ENCODE measurements around the gene SLC26A6.
A peak's percentile ranks its signal among the peaks of the same experiment; 100 is the strongest.

SLC26A6 gene

DNA sequence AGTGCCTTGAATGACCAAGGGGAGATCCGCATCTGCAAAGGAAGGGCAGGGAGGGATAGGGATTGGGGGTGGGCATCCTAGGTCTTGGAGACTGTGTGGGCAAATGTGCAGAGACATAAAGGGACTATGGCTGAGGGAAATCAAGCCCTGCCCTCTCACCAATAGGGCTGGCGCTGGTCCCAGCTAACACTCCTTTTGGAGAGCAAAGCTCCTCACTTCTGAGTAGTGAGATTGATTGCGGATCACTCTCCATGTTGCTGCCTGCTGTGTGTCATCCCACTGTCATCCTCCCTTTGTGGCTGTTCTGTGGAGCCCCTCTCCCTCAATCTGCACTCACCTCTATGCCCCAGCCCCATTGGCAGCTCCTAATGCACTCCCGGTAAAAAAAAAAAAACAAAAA is 29.7 kb upstream of the SLC26A6 start:
- DNase-seq (ENCODE audit: low read depth) = no peak
- TF ChIP-seq, protein P1, sequence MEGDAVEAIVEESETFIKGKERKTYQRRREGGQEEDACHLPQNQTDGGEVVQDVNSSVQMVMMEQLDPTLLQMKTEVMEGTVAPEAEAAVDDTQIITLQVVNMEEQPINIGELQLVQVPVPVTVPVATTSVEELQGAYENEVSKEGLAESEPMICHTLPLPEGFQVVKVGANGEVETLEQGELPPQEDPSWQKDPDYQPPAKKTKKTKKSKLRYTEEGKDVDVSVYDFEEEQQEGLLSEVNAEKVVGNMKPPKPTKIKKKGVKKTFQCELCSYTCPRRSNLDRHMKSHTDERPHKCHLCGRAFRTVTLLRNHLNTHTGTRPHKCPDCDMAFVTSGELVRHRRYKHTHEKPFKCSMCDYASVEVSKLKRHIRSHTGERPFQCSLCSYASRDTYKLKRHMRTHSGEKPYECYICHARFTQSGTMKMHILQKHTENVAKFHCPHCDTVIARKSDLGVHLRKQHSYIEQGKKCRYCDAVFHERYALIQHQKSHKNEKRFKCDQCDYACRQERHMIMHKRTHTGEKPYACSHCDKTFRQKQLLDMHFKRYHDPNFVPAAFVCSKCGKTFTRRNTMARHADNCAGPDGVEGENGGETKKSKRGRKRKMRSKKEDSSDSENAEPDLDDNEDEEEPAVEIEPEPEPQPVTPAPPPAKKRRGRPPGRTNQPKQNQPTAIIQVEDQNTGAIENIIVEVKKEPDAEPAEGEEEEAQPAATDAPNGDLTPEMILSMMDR (IDR thresholded peaks at IDR 0.05; ENCODE audit: insufficient read depth, low read depth, low read length, missing control alignments) = no peak
- H3K4me3 ChIP-seq (ENCODE audit: low read depth, low read length) = no peak overlapping the region

DNA sequence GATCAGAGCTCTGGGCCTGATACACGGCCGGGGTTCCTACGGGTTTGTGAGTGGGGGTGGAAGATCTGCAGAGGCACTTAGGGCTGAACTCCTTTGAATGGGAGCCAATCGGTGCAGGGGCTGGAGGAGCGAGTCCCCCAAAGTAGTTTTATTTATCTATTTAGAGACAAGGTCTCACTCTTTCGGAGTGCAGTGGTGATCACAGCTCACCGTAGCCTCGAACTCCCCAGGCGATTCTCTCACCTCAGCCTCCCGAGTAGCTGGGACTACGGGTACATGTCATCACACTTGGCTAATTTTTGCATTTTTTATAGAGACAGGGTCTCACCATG is 29.0 kb upstream of the SLC26A6 start:
- TF ChIP-seq, protein P1 (IDR thresholded peaks at IDR 0.05; ENCODE audit: insufficient read depth, low read depth, low read length, missing control alignments) = no peak
- no peak overlapping the region for H3K4me3 ChIP-seq (ENCODE audit: low read depth, low read length)
- no peak for DNase-seq (ENCODE audit: low read depth)

DNA sequence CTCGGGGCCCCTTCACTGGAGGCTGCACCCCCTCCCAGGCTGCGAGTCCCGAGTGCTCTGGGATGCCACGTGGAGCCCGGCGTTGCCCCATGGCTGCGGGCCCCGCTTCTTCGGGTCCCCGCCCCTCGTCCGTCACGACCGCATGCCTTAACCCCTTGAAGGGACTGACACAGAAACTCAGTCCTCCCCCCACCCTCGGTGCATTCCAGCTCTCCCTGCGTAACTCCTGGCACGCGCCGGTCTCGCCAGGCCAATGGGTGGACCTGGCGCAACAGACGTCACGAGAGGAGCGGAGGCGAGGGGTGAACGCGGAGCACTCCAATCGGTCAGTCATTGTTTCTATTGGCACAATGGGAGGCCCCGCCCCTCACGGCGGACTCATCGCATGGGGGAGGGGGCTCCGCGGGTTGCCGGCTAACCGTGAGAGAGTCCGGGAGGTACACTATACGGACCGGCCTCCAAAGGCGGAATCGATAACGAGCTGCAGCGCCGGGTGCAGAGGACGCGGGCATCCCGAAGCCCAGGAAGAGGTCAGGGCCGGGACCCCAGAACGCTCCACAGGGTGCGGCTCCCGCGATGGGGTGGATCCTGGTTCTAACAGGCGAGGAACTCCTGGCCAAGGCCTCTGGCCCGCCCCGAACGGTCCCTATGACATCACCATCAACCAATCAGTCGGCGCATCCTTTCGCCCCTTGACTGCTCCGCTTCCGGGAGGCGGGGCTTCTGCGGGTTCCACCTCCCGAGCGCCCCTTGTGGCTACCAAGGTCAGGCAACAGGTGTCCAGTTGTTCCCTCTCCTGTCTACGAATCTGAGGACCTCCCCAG is 28.4 kb upstream of the SLC26A6 start:
- DNase-seq (ENCODE audit: low read depth) = peak; percentile 98
- TF ChIP-seq, protein P1 (IDR thresholded peaks at IDR 0.05; ENCODE audit: insufficient read depth, low read depth, low read length, missing control alignments) = peak; percentile 89
- peak overlapping the region; percentile 72 for H3K4me3 ChIP-seq (ENCODE audit: low read depth, low read length)

DNA sequence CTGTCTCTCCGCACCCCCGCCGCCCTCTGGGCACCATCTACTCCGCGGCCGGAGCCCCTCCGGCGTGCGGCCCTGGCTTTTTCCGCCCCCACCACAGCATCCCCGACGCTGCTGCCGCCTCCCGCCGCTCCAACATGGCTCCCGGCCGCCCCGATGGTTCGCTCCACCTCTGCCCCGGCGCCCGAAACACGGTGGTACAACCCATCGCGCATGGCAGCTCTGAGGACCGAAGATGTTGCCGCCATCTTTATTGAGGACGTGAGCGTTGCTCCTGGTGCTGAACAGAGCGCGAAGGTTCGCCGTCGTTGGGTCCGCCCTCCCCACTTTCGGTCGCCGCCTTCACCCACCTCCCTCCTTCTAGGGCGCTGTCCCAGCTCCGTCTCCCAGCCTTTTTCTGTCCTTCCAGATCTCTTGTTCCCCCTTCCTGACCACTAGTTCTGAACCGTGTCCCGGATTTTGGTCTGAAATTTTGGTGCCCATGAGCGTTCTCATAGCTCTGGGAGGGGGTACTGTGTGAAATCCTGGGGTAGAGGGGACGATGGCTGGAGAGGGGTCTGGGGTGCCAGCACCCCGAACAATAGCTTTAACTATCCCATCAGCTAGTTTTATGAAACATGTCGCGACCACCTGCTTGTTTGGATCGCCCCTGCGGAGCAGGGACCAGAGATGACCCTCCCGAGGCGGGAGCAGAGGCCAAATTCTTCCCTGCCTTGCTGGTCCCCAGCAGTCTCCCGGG is 27.7 kb upstream of the SLC26A6 start, which contains the start of gene CELSR3:
TSS of gene CELSR3 (minus strand) at position 134 of the 736 bp plus-strand sequence. CDS start 252 bp downstream, outside the sequence.
- H3K4me3 ChIP-seq (ENCODE audit: low read depth, low read length) = peak within 1 kb of the TSS; percentile 72
- DNase-seq (ENCODE audit: low read depth) = peak; percentile 93
- TF ChIP-seq, protein P1 (IDR thresholded peaks at IDR 0.05; ENCODE audit: insufficient read depth, low read depth, low read length, missing control alignments) = no peak

DNA sequence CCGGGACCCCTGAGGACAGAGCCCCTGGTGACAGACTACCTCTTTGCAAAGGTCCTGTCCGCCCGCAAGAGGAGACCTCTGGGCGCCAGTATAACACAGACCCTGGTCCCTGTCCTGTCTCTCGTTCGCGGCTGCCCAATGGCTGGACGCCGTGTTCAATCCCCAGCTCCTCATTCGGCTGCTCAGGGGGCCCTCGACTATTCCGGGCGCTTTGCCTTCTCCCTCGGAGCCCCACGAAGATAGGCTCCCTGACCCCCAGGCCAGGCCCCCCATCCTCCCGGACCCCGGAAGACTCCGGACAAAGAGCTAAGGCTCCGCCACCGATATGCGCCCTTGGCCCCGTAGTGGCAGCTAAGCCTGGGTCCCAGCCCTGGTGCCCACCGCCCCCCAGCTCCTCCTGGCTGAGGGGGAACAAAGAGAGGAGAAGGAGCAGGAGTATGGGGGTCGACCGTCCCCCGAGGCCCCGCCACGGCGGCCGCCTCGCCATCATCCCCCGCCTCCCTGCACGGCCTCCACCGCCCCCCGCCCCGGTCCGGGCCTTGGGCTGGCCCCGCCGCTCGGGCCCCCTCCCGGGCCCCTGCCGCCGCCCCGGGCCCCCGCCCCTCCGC is 27.0 kb upstream of the SLC26A6 start:
- peak overlapping the region; percentile 47 for H3K4me3 ChIP-seq (ENCODE audit: low read depth, low read length)
- no peak for DNase-seq (ENCODE audit: low read depth)

DNA sequence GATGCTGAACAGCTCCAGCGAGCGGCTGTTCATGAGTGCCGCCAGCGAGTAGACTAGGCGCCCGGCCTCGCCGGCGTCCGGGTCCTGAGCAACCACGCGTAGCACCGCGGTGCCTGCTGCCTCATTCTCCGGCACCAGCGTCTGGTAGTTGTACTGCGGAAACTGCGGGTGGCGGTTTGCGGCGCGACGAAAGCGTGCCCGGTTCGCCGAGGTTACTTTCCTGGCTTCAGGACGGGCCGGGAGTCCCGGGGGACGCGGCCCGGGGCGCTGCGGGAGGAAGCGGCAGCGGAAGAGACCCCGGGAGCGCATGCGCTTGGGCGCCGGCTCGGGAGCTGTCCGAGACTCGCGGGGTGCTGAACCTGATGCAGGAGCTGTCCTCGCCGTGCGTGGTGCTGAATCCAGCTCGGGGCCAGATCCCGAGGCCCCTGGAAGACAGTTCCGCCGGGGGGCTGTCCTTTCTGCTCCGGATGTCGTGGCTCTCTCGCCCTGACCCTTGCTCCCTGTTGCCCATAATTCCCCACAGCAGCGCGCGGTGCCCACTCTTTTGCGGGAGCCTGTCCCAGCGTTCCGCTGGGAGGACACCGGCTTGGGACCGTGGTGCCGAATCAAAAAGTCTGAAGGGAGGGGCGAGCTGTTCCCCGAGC is 26.4 kb upstream of the SLC26A6 start:
- peak; percentile 70 for DNase-seq (ENCODE audit: low read depth)
- H3K4me3 ChIP-seq (ENCODE audit: low read depth, low read length) = peak overlapping the region; percentile 47; the same call in 1 of the 2 replicates
- TF ChIP-seq, protein P1 (IDR thresholded peaks at IDR 0.05; ENCODE audit: insufficient read depth, low read depth, low read length, missing control alignments) = no peak

More for the DNA sequence above, 27.0 kb upstream of the SLC26A6 start:
- TF ChIP-seq, protein P1 (IDR thresholded peaks at IDR 0.05; ENCODE audit: insufficient read depth, low read depth, low read length, missing control alignments) = no peak

All from GM12865 (cell line).